ENCODE results near the gene FILIP1. TPM values are rescaled to one million over a fixed set of nuclear protein-coding genes. Genes with fewer than 3 reads are reported as not detected.
A peak's percentile ranks its signal among the peaks of the same experiment; 100 is the strongest.

Gene FILIP1
- total RNA-seq, 5 donors from 2014 or later (not counting 1 experiment from before 2014, with no cell fraction given) = 0.07 to 0.09 TPM; not detected in 3

GRCh38 chr6:75246386-75246785, 247.2 kb downstream of the FILIP1 start:
- H3K4me3 ChIP-seq (ENCODE audit: control insufficient read depth in 1 of 2, extremely low read depth in 1 of 2, low read length in 1 of 2) = no peak overlapping the region
- H3K36me3 ChIP-seq (ENCODE audit: control insufficient read depth in 2 of 2, extremely low read depth in 1 of 2, insufficient read depth in 1 of 2, low read length in 1 of 2) = no peaks in the 10 kb centered on the region
- H3K9me3 ChIP-seq = no peaks in the 10 kb centered on the region
- H3K4me3 Mint-ChIP-seq = no peak overlapping the region
- peak overlapping the region in 1 of 2 donors; percentile 28 for H3K27ac Mint-ChIP-seq
- WGBS (ENCODE audit: insufficient coverage) = 86% methylated on average over 1 of the region's 2 CpGs
- no peak for DNase-seq
- no peak overlapping the region for H3K27ac ChIP-seq (ENCODE audit: low read length)
- H3K27me3 ChIP-seq (replicated peaks in 1 of 2; ENCODE audit: control insufficient read depth in 2 of 2, extremely low read depth in 1 of 2, insufficient read depth in 2 of 2, low read length in 1 of 2) = peaks cover 0 to 5% of the 10 kb centered on the region in 2 experiments
- POLR2A ChIA-PET = no interaction called here
- CTCF ChIA-PET = interaction anchor here in 1 of 2 donors (1.0 kb wide), 1 partner anchor 20 kb away, joined by 3 read pairs; no protein-coding TSS in a partner anchor
- H3K9me3 Mint-ChIP-seq = no peaks in the 10 kb centered on the region
- peaks cover 1% of the 10 kb centered on the region for H3K36me3 Mint-ChIP-seq
- peaks cover 19 to 25% (median 22%) of the 10 kb centered on the region in 3 donors for H3K4me1 Mint-ChIP-seq
- ATAC-seq (replicated peaks in 1 of 4) = no peak
- peaks cover 0 to 18% of the 10 kb centered on the region in 2 experiments for H3K4me1 ChIP-seq (ENCODE audit: control insufficient read depth in 1 of 2, extremely low read depth in 1 of 2, insufficient read depth in 2 of 2, low read length in 2 of 2)
- peaks cover 7 to 13% of the 10 kb centered on the region in 2 donors for H3K27me3 Mint-ChIP-seq

GRCh38 chr6:75244063-75244584, 249.5 kb downstream of the FILIP1 start:
- Mint-ChIP-seq H3K4me3 (peak overlapping the region; percentile 94 to 100 (median 97)), H3K9me3 (no peaks in the 10 kb centered on the region), H3K27ac (peak overlapping the region; percentile 98), H3K4me1 (peaks cover 31 to 39% (median 34%) of the 10 kb centered on the region in 3 donors), H3K27me3 (peaks cover 7 to 13% of the 10 kb centered on the region in 2 donors), H3K36me3 (peaks cover 18% of the 10 kb centered on the region)
- Histone ChIP-seq H3K36me3 (ENCODE audit: control insufficient read depth in 2 of 2, extremely low read depth in 1 of 2, insufficient read depth in 1 of 2, low read length in 1 of 2) (peaks cover 0 to 8% of the 10 kb centered on the region in 2 donors), H3K9me3 (no peaks in the 10 kb centered on the region), H3K27me3 (replicated peaks in 1 of 2; ENCODE audit: control insufficient read depth in 2 of 2, extremely low read depth in 1 of 2, insufficient read depth in 2 of 2, low read length in 1 of 2) (peaks cover 0 to 5% of the 10 kb centered on the region in 2 experiments), H3K27ac (ENCODE audit: low read length) (peak overlapping the region; percentile 97), H3K4me1 (ENCODE audit: control insufficient read depth in 1 of 2, extremely low read depth in 1 of 2, insufficient read depth in 2 of 2, low read length in 2 of 2) (peaks cover 0 to 19% of the 10 kb centered on the region in 2 experiments), H3K4me3 (ENCODE audit: control insufficient read depth in 1 of 2, extremely low read depth in 1 of 2, low read length in 1 of 2) (peak overlapping the region; percentile 19 to 98)
- no peak for DNase-seq
- peak in 2 of 4 experiments; percentile 1 to 13 for ATAC-seq (replicated peaks in 1 of 4)
- WGBS (ENCODE audit: insufficient coverage) = 40% methylated on average over 7 of the region's 15 CpGs
- CTCF ChIA-PET = interaction anchor here (0.6 to 1.9 kb wide), 13 partner anchors 21 to 1511 kb away, joined by 3 to 6 read pairs (median 3); no protein-coding TSS in a partner anchor
- POLR2A ChIA-PET = interaction anchor here (0.5 to 1.6 kb wide), 10 partner anchors 19 to 359 kb away, joined by 3 to 11 read pairs (median 5); partner anchors contain the start of genes SENP6 (in 1 of the 2) and TMEM30A (in 1 of the 2)

- under 1% methylated on average over 28 of the region's 36 CpGs for WGBS (ENCODE audit: insufficient coverage)
- Mint-ChIP-seq H3K4me1 (peaks cover 31 to 40% (median 34%) of the 10 kb centered on the region in 3 donors), H3K9me3 (no peaks in the 10 kb centered on the region)
Observed at GRCh38 chr6:75243333-75244062, 250.1 kb downstream of the FILIP1 start, which contains the start of gene COX7A2. Gene COX7A2 (minus strand): TSS chr6:75243801. CDS start chr6:75243734, 67 bp downstream.

More at GRCh38 chr6:75243333-75244062, 250.1 kb downstream of the FILIP1 start, which contains the start of gene COX7A2:
- ATAC-seq (replicated peaks in 1 of 4) = peak; percentile 96 to 98 (median 98)
- Mint-ChIP-seq H3K36me3 (peaks cover 22% of the 10 kb centered on the region), H3K4me3 (peak within 1 kb of the TSS; percentile 94 to 100 (median 97)), H3K27ac (peak within 1 kb of the TSS; percentile 98), H3K27me3 (peaks cover 7 to 13% of the 10 kb centered on the region in 2 donors)
- peak; percentile 62 to 92 (median 83) for DNase-seq
- peak within 1 kb of the TSS; percentile 88 to 98 for H3K4me3 ChIP-seq (ENCODE audit: control insufficient read depth in 1 of 2, extremely low read depth in 1 of 2, low read length in 1 of 2)
- ChIA-PET POLR2A (interaction anchor here (0.6 to 1.6 kb wide), 12 partner anchors 10 to 1589 kb away, joined by 3 to 11 read pairs (median 4); partner anchors contain the start of genes SENP6 (in 1 of the 2), SLC17A5 (in 1 of the 2) and TMEM30A (in 1 of the 2)), CTCF (interaction anchor here (0.5 to 1.9 kb wide), 19 partner anchors 21 to 1793 kb away, joined by 3 to 6 read pairs (median 3); no protein-coding TSS in a partner anchor)
- H3K4me1 ChIP-seq (ENCODE audit: control insufficient read depth in 1 of 2, extremely low read depth in 1 of 2, insufficient read depth in 2 of 2, low read length in 2 of 2) = peaks cover 0 to 19% of the 10 kb centered on the region in 2 experiments
- H3K9me3 ChIP-seq = no peaks in the 10 kb centered on the region
- H3K27ac ChIP-seq (ENCODE audit: low read length) = peak within 1 kb of the TSS; percentile 97
- H3K36me3 ChIP-seq (ENCODE audit: control insufficient read depth in 2 of 2, extremely low read depth in 1 of 2, insufficient read depth in 1 of 2, low read length in 1 of 2) = peaks cover 0 to 13% of the 10 kb centered on the region in 2 donors
- peaks cover 0 to 5% of the 10 kb centered on the region in 2 experiments for H3K27me3 ChIP-seq (replicated peaks in 1 of 2; ENCODE audit: control insufficient read depth in 2 of 2, extremely low read depth in 1 of 2, insufficient read depth in 2 of 2, low read length in 1 of 2)

Other genes with a start within 250 kb of the FILIP1 start
- gene COX7A2, start 250.0 kb downstream of the FILIP1 start, total RNA-seq = 100 to 1,000 TPM; 195 to 213 (median 198) TPM
- gene TMEM30A, start 209.0 kb downstream of the FILIP1 start, total RNA-seq = 10 to 100 TPM; 43.4 to 67.6 (median 55.1) TPM
- gene SENP6, start 108.1 kb upstream of the FILIP1 start, total RNA-seq = 100 to 1,000 TPM; 103 to 119 (median 111) TPM

All from T-cell (primary cell).